NCI-H1436 treated with DMSO at 0.1 percent for 48 hours (cell line): ENCODE measurements around the gene LGR4.
"Not testable (repeated sequence)": the region's sequence is repeated elsewhere in the genome, so short reads cannot be mapped to it uniquely, and the experiment has no call there.

Source experiments
- DNase-seq: peaks from one replicate; lab custom pipeline; 2025; lab: John Stamatoyannopoulos, UW

Gene LGR4

GRCh38 chr11:27472398-27473016 lies at the start of gene LGR4:
LGR4 (minus strand) TSS chr11:27472790; CDS start chr11:27472302, 488 bp downstream.
- peak; percentile 93 for DNase-seq

GRCh38 chr11:27520226-27520625 lies 47.6 kb upstream of the LGR4 start:
- DNase-seq: no peak

DNA sequence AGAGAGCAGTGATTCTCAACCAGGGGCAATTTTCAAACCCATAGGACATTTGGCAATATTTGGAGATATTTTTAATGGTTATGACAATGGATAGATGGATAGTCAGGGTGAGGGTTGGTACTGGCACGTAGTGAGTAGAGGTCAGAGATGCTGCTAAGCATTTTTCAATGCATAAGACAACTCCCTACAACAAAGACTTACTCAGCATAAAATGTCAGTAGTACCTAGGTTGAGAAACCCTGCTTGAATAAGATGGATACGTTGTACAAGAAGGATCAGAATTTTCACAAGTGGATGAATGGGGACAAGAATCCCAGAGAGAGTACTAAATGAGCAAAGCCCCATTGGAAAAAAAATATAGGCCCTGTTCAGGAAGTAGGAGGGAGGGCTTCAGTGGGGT lies 45.9 kb upstream of the LGR4 start:
- DNase-seq: no peak

DNA sequence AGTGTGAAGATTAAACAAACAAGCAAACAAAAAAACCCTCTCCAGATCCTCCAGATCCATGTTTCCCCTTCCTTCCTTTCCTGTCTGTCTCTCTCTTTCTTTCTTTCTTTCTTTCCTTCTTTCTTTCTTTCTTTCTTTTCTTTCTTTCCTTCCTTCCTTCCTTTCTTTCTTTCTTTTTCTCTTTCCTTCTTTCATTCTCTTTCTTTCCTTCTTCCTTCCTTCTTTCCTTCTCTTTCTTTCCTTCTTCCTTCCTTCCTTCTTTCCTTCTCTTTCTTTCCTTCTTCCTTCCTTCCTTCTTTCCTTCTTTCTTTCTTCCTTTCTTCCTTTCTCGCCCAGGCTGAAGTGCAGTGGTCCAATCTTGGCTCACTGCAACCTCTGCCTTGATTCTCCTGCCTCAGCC lies 44.9 kb upstream of the LGR4 start:
- DNase-seq: not testable (repeated sequence)

DNA sequence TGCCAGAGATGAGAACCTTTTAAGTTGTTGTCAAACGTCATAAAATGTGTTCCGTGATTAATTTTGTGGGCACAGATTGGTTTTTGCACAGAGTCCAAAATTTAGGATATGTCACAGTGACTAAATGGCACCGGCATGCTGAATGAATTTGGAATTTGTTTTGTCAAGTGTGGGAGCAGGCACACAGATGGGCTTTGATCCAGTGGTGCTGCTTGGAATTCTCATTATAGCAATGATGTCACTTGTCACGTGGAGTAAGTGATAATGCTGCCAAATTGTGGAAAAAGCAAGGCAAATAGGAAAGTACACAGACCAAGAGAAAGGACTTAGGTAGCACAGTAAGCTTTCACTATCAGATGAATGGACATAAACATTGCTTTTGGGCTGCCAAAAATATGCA lies 42.0 kb upstream of the LGR4 start:
- DNase-seq: no peak

DNA sequence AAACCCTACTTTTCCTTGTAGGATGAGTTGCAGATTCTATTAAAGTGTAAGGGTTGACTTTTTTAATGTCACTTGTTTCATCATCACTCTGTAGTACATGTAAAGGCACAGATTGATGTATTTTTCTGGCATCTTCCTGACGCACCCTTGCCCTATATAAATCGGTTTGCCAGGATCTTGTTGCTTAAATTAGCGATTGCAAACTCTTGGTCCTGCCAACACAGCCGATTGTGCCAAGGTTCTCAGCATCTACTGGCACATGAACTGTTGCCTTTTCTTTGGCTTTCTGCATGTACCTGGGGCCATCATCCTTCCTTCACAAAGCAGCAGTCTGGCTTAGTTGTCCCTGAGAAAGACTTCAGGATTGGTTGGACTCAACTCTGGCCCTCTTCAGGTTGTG lies 41.5 kb upstream of the LGR4 start:
- no peak for DNase-seq

DNA sequence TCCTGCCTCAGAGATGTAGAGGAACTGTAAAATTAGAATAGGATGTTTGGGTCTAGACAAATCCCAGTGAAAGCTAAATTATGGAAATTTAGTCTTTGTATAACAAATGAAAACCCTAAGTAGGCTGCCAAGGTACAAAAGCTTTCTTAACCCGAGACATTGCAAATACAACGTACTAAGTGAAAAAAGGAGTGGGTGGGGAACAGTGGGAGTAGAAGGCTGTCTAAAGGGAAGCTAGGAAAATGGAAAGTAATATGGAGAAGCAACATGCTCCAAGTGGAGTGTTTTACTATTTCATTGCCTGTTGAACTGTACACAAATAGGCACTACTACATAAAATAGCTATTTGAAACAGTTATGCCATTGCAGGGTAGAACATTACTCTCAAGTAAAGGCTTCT lies 40.8 kb upstream of the LGR4 start:
- no peak for DNase-seq

- no peak for DNase-seq
Observed at GRCh38 chr11:27512238-27512637, 39.6 kb upstream of the LGR4 start.

DNA sequence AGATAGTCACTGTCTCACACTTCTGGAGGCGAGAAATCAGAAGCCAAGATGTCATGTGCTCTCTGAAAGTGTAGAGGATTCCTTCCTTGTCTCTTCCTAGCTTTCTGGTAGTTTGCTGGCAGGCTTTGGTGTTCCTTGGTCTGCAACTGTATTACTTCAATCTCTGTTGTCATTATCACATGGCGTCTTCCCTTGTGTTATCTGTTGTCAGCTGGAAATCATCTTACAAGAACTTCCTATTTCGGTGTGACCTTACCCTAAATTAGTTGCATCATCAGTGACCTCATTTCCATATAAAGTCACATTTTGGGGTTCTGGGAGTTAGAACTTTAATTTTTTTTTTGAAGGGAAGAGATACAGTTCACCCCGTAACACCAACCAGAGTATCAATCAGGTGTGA lies 37.3 kb upstream of the LGR4 start:
- DNase-seq: no peak

DNA sequence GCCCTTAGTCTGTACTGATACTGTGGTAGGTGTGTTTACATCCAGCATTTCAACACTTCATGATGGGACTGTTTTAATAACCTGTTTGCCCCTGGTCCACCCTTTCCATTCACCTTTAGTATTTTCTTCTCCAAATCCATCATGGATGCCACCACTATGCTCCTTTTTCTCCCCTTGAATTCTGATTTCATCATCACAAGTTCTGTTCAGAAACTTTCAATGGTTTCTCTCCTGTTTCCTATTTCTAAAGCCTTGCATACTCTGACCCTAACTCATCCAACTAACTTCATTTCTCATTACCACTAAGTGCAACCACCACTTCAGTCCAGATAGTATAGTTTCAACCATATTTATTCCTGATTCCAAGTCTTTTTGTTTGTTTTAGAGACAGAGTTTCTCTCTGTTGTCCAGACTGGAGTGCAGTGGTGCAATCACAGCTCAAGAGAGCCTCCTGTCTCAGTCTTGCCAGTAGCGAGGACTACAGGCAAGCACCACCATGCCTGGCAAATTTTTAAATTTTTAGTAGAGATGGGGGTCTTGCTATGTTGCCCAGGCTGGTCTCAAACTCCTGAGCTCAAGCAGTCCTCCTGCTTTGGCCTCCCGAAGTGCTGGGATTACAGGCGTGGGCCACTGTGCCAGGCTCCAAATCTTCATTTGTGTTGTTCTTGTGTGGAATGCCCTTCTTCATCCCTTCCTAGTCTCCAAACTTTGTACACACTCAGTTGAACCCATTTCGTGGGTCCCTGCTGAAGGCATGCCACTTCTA lies 35.1 kb upstream of the LGR4 start:
- DNase-seq: no peak

GRCh38 chr11:27506200-27507182 lies 33.9 kb upstream of the LGR4 start, which contains the start of gene LIN7C:
LIN7C (minus strand) TSS chr11:27506769; CDS start chr11:27506752, 17 bp downstream.
- peak; percentile 74 for DNase-seq

- no peak for DNase-seq
Observed at GRCh38 chr11:27505781-27506180, 33.2 kb upstream of the LGR4 start.

- DNase-seq: no peak
Observed at GRCh38 chr11:27504205-27504604, 31.6 kb upstream of the LGR4 start.

- DNase-seq: no peak
Observed at GRCh38 chr11:27501100-27501499, 28.5 kb upstream of the LGR4 start.

GRCh38 chr11:27497911-27498310 lies 25.3 kb upstream of the LGR4 start:
- DNase-seq: no peak

- no peak for DNase-seq
Observed at GRCh38 chr11:27497284-27497866, 24.8 kb upstream of the LGR4 start.

DNA sequence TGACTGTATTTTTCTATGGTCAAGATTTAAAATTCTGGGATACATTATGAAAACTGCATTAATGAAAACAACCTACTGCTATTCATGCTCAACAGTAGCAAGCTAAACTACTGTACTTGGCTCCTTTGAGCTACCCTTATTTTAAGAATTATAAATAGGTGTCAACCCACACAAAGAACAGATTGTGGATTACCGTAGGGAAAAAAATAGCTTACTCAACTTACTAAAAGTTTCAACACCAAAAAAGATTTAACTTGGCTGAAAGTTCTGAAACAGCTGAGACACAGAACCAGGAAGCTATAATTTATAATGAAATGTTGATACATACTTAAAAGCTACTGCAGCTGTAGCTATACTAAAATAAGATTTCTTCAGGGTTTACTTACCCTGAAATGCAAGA lies 23.9 kb upstream of the LGR4 start:
- DNase-seq: no peak

- no peak for DNase-seq
Observed at GRCh38 chr11:27495710-27496300, 23.2 kb upstream of the LGR4 start.

DNA sequence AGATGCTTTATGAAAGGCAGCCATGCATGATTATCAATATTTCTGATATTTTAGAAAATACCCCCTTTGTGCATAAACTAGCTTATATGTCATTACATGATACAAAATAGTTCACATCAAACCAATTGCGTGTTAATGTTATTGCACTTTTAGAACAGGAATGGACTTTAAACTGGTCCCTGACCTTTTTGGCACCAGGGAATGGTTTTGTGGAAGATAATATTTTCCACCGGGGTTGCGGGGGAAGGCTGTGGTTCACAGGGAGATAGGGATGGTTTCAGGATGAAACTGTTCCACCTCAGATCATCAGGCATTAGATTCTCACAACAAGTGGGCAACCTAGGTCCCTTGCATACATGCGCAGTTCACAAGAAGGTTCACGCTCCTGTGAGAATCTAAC lies 16.5 kb upstream of the LGR4 start:
- no peak for DNase-seq

GRCh38 chr11:27487706-27488105 lies 15.1 kb upstream of the LGR4 start:
- DNase-seq: no peak

- DNase-seq: peak; percentile 14
Observed at GRCh38 chr11:27485930-27486773, 13.6 kb upstream of the LGR4 start.
